Hepatocyte (in vitro differentiated cells): Measurements from ENCODE around the gene ALDH1A1.

Experiments
- EZH2 ChIP-seq: fragments of 200-600 bp; sonication (generic); IDR thresholded peaks from 2 replicates; pipeline ENCODE4 v1.6.1; 2016; ENCODE audit warnings: antibody characterized with exemption, mild to moderate bottlenecking, borderline replicate concordance
- EZH2phosphoT487 ChIP-seq: fragments of 200-600 bp; sonication (generic); IDR thresholded peaks from one replicate; pipeline ENCODE4 v1.6.1; 2018; ENCODE audit warnings: antibody characterized with exemption, mild to moderate bottlenecking, low read depth, moderate library complexity; ENCODE audit not compliant: unreplicated experiment, severe bottlenecking
- TF ChIP-seq, protein P1 (sequence below): fragments of 200-600 bp; sonication (generic); IDR thresholded peaks from 2 replicates; pipeline ENCODE4 v1.5.1; 2016; ENCODE audit warnings: antibody characterized with exemption, mild to moderate bottlenecking; ENCODE audit not compliant: poor library complexity

GRCh38 chr9:72872718-72873117, 80.1 kb downstream of the ALDH1A1 start:
- TF ChIP-seq, protein P1, sequence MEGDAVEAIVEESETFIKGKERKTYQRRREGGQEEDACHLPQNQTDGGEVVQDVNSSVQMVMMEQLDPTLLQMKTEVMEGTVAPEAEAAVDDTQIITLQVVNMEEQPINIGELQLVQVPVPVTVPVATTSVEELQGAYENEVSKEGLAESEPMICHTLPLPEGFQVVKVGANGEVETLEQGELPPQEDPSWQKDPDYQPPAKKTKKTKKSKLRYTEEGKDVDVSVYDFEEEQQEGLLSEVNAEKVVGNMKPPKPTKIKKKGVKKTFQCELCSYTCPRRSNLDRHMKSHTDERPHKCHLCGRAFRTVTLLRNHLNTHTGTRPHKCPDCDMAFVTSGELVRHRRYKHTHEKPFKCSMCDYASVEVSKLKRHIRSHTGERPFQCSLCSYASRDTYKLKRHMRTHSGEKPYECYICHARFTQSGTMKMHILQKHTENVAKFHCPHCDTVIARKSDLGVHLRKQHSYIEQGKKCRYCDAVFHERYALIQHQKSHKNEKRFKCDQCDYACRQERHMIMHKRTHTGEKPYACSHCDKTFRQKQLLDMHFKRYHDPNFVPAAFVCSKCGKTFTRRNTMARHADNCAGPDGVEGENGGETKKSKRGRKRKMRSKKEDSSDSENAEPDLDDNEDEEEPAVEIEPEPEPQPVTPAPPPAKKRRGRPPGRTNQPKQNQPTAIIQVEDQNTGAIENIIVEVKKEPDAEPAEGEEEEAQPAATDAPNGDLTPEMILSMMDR: no peak
- TF ChIP-seq EZH2: no peak
- TF ChIP-seq EZH2phosphoT487: no peak
